Neural cell (in vitro differentiated cells): Measurements from ENCODE around the gene WWC1.

Source experiments
- EZH2 ChIP-seq: fragments of 200-600, 300-800 bp; shearing (Covaris generic), sonication (generic); IDR thresholded peaks from 2 replicates; pipeline ENCODE4 v1.6.1; 2014; ENCODE audit warnings: antibody characterized with exemption, low read length, borderline replicate concordance, mild to moderate bottlenecking; ENCODE audit not compliant: insufficient read depth, poor library complexity, severe bottlenecking
- POLR2AphosphoS5 ChIP-seq: IDR thresholded peaks from 2 replicates; pipeline ENCODE4 v1.6.1; 2012
- TF ChIP-seq, protein P1 (sequence below): fragments of 450-650 bp; IDR thresholded peaks from 2 replicates; pipeline ENCODE4 v1.5.1; 2014; ENCODE audit warnings: antibody characterized with exemption, mild to moderate bottlenecking, moderate library complexity; ENCODE audit not compliant: poor library complexity, severe bottlenecking

DNA sequence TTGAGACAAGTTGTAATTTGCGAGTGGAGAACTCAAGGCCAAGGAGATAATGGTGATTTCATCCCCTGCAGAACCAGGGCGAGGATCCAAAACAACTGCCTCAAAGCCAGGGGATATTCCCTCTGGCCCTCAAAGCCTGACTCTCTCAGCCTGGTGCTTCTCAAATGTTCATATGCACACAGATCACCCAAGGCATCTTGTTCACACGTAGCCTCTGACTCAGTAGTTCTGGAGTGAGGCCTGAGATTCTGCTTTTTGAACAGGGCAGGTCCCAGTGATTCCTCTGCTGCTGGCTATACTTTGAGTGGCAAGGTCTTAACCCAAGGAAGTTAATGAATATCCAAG, 30.2 kb upstream of the WWC1 start:
- TF ChIP-seq, protein P1, sequence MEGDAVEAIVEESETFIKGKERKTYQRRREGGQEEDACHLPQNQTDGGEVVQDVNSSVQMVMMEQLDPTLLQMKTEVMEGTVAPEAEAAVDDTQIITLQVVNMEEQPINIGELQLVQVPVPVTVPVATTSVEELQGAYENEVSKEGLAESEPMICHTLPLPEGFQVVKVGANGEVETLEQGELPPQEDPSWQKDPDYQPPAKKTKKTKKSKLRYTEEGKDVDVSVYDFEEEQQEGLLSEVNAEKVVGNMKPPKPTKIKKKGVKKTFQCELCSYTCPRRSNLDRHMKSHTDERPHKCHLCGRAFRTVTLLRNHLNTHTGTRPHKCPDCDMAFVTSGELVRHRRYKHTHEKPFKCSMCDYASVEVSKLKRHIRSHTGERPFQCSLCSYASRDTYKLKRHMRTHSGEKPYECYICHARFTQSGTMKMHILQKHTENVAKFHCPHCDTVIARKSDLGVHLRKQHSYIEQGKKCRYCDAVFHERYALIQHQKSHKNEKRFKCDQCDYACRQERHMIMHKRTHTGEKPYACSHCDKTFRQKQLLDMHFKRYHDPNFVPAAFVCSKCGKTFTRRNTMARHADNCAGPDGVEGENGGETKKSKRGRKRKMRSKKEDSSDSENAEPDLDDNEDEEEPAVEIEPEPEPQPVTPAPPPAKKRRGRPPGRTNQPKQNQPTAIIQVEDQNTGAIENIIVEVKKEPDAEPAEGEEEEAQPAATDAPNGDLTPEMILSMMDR: no peak
- TF ChIP-seq EZH2 (no peak), POLR2AphosphoS5 (no peak)
